GM12865 (cell line): Measurements from ENCODE around the gene LENG1.

Experiments used
- DNase-seq: peaks from one replicate; pipeline ENCODE4 v3.0.0; 2010; ENCODE audit warnings: low read depth
- H3K4me3 ChIP-seq: 2 replicates; pipeline ENCODE4 v1.5.1; 2011; ENCODE audit warnings: mild to moderate bottlenecking, low read depth, low read length, control low read depth
- CTCF ChIP-seq: IDR thresholded peaks from 2 replicates; pipeline ENCODE4 v1.5.1; 2011; ENCODE audit warnings: low read length, control low read depth, low read depth, inconsistent platforms; ENCODE audit not compliant: insufficient read depth; ENCODE audit errors: missing control alignments

The LENG1 gene

GRCh38 chr19:54105796-54106195 is 53.7 kb downstream of the LENG1 start:
- TF ChIP-seq CTCF, result no peak
- DNase-seq, result no peak
- no peak overlapping the region for H3K4me3 ChIP-seq
